Breast epithelium (tissue), 4 donors: ENCODE measurements around the gene LRRC9. TPM values are rescaled to one million over a fixed set of nuclear protein-coding genes. Genes with fewer than 3 reads are reported as not detected.
"Not testable (repeated sequence)": the region's sequence is repeated elsewhere in the genome, so short reads cannot be mapped to it uniquely, and the experiment has no call there.

Experiments
- DNase-seq, 2 donors: peaks; one replicate each; pipeline ENCODE4 v3.0.0-alpha.2; 2019; ENCODE audit warnings: low spot score in 2 of 2
- H3K27ac ChIP-seq, 2 donors: fragments of 200-600 bp; sonication (generic) in 1 of 2; one replicate each; pipeline ENCODE4 v1.5.1; 2016 to 2019; ENCODE audit warnings: mild to moderate bottlenecking in 1 of 2
- H3K27me3 ChIP-seq, 2 donors: fragments of 200-600 bp; sonication (generic) in 1 of 2; one replicate each; pipeline versions ENCODE4 v1.5.1 to v1.6.0; 2017 to 2019; ENCODE audit warnings: control low read depth in 1 of 2, mild to moderate bottlenecking in 1 of 2
- H3K36me3 ChIP-seq: fragments of 200-600 bp; one replicate; pipeline ENCODE4 v1.5.1; 2019
- H3K4me1 ChIP-seq, 2 donors: fragments of 200-600 bp; sonication (generic); one replicate each; pipeline ENCODE4 v1.5.1; 2016 to 2019; ENCODE audit warnings: control low read depth in 1 of 2
- H3K4me3 ChIP-seq, 3 donors: fragments of 200-600 bp; sonication (generic); 1 replicate in 2 of 3; 2 replicates in 1 of 3; pipeline ENCODE4 v1.5.1; 2016 to 2019; ENCODE audit warnings: mild to moderate bottlenecking in 3 of 3, moderate library complexity in 2 of 3
- H3K9me3 ChIP-seq, 2 donors: fragments of 200-600 bp; sonication (generic) in 1 of 2; one replicate each; pipeline ENCODE4 v1.5.1; 2016 to 2019; ENCODE audit warnings: control low read depth in 1 of 2
- POLR2A ChIP-seq: fragments of 450-650 bp; IDR thresholded peaks from one replicate; pipeline ENCODE4 v1.6.1; 2016; ENCODE audit warnings: antibody characterized with exemption, mild to moderate bottlenecking, moderate library complexity
- POLR2AphosphoS5 ChIP-seq, 3 donors: sonication (generic); formaldehyde crosslinking; IDR thresholded peaks; one replicate each; pipeline ENCODE4 v1.6.1; 2017; ENCODE audit warnings: antibody characterized with exemption in 3 of 3
- intact Hi-C: fragments of 100-400 bp; cut with DNase I; formaldehyde crosslinking; loops from one replicate; pipeline ENCODE4 v1.15.1; 2023; ENCODE audit warnings: low total_unique reads
- total RNA-seq, 3 donors: library from RNA; depleted of rRNA; stranded (reverse); fragments of >200 nt; gene quantifications; one replicate each; pipeline ENCODE4 v1.1.0, GENCODE V29; 2016
- TF ChIP-seq, protein P1 (sequence below), 3 donors: fragments of 450-650 bp; IDR thresholded peaks; one replicate each; pipeline ENCODE4 v1.5.1; 2016 to 2017; ENCODE audit warnings: antibody characterized with exemption in 3 of 3, mild to moderate bottlenecking in 3 of 3, moderate library complexity in 3 of 3

Gene LRRC9
- total RNA-seq, 3 donors from 2014 or later = 0.16 TPM; not detected in 2

DNA sequence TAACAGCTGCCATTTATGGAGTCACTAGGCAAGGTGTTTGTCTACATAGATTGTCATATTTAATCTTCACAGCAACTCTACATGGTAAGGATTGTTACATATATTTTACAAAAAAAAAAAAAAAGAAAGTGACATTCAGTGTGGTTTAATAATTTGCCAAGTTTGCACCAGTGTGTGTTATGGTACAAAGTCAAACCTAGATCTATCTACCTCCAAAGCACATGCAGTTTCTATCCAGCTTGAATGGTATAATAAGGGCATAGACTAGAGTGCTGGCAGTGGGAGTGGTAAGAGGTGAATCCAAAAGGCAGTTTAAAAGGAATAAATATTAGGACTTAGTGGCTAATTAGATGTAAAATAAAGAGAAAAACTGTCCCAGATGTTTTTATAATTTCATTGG lies 105.6 kb downstream of the LRRC9 start:
- Histone ChIP-seq H3K27ac (no peak overlapping the region), H3K36me3 (no peaks in the 10 kb centered on the region), H3K4me3 (no peak overlapping the region), H3K9me3 (no peaks in the 10 kb centered on the region), H3K27me3 (no peaks in the 10 kb centered on the region), H3K4me1 (no peaks in the 10 kb centered on the region)
- DNase-seq = no peak
- intact Hi-C loops = no loop called here
- no peak for TF ChIP-seq POLR2AphosphoS5 (IDR thresholded peaks at IDR 0.05)
- TF ChIP-seq, protein P1, sequence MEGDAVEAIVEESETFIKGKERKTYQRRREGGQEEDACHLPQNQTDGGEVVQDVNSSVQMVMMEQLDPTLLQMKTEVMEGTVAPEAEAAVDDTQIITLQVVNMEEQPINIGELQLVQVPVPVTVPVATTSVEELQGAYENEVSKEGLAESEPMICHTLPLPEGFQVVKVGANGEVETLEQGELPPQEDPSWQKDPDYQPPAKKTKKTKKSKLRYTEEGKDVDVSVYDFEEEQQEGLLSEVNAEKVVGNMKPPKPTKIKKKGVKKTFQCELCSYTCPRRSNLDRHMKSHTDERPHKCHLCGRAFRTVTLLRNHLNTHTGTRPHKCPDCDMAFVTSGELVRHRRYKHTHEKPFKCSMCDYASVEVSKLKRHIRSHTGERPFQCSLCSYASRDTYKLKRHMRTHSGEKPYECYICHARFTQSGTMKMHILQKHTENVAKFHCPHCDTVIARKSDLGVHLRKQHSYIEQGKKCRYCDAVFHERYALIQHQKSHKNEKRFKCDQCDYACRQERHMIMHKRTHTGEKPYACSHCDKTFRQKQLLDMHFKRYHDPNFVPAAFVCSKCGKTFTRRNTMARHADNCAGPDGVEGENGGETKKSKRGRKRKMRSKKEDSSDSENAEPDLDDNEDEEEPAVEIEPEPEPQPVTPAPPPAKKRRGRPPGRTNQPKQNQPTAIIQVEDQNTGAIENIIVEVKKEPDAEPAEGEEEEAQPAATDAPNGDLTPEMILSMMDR (IDR thresholded peaks at IDR 0.05) = no peak
- no peak for TF ChIP-seq POLR2A

DNA sequence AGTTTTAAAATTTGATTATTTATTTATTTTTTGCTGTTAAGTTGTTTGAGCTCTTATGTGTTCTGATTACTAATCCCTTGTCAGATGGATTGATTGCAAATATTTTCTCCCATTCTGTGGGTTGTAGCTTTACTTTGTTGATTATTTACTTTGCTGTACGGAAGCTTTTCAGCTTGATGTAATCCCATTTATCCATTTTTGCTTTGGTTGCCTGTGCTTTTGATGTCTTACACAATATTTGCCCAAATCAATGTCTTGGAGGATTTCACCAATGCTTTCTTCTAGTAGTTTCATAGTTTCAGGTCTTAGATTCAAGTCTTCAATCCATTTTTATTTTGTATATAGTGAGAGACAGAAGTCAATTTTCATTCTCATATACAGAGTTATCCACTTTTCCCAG lies 115.2 kb downstream of the LRRC9 start:
- TF ChIP-seq POLR2A (no peak), POLR2AphosphoS5 (IDR thresholded peaks at IDR 0.05) (no peak)
- TF ChIP-seq, protein P1 (IDR thresholded peaks at IDR 0.05) = no peak

DNA sequence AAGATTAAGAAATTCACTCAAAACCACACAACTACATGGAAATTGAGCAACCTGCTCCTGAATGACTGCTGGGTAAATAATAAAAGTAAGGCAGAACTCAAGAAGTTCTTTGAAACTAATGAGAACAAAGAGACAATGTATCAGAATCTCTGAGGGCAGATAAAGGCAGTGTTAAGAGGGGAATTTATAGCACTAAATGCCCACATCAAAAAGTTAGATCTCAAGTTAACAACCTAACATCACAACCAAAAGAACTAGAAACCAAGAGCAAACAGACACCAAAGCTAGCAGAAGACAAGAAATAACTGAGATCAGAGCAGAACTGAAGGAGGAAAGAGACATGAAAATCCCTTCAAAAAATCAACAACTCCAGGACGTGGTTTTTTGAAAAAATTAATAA lies 128.0 kb downstream of the LRRC9 start:
- H3K4me3 ChIP-seq, H3K9me3 ChIP-seq, intact Hi-C loops, DNase-seq, H3K36me3 ChIP-seq, H3K4me1 ChIP-seq, H3K27me3 ChIP-seq, H3K27ac ChIP-seq: not testable (repeated sequence)

More for the DNA sequence above, 115.2 kb downstream of the LRRC9 start:
- H3K27me3 ChIP-seq = no peaks in the 10 kb centered on the region
- H3K27ac ChIP-seq = no peak overlapping the region
- H3K4me3 ChIP-seq = no peak overlapping the region
- intact Hi-C loops = loop anchor here (5.0 to 10.0 kb wide), 2 partner anchors 992 to 1410 kb away; no protein-coding TSS in a partner anchor
- no peaks in the 10 kb centered on the region for H3K4me1 ChIP-seq
- no peaks in the 10 kb centered on the region for H3K36me3 ChIP-seq
- H3K9me3 ChIP-seq = peaks cover 0 to 13% of the 10 kb centered on the region in 2 donors
- DNase-seq = no peak

DNA sequence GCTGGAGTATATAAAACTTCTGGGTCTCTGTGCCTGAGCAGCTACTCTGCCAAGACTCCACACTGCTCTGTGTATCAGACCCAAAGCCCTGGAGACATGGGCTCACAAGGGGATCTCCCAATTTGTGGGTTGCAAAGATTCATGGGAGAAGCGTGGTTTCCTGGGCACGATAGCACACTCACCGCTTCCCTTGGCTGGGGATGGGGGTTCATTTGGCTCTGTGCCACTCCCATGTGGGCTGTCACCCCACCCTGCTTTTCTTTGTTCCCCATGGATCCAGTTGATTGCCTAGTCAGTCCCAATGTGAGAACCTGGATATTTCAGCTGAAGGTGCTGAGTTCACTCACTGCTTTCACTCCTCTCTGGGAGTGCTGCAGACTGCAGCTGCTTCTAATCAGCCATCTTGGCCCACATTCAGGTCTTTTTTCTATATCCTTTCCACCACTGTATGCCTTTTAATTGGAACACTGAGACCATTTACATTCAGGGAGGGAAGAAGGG lies 131.8 kb downstream of the LRRC9 start:
- DNase-seq = no peak
- Histone ChIP-seq H3K36me3 (no peaks in the 10 kb centered on the region), H3K4me1 (no peaks in the 10 kb centered on the region), H3K27me3 (no peaks in the 10 kb centered on the region), H3K27ac (no peak overlapping the region), H3K9me3 (no peaks in the 10 kb centered on the region), H3K4me3 (peak overlapping the region in 1 of 3 donors; percentile 24)
- intact Hi-C loops = no loop called here
- TF ChIP-seq POLR2AphosphoS5 (IDR thresholded peaks at IDR 0.05) (no peak), POLR2A (no peak)
- TF ChIP-seq, protein P1 (IDR thresholded peaks at IDR 0.05) = no peak

DNA sequence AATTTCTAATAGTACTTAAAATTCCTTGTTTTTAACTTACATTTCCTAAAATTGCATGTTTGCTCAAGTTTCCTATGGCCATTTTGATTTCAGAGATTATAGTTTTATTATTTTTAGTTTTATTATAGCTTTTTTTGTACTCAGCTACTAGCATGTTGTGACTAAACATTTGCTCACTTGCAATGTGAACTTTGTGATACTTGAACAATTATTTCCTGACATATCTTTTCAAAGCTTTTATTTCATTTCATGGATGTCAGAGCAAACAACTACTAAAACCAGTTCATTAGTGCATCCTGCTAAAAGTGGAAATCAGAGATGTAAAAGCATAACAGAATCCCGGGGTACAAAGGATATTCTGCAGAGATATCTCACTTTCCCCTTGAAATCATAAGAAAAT lies 138.1 kb downstream of the LRRC9 start:
- no peaks in the 10 kb centered on the region for H3K27me3 ChIP-seq
- no peak for DNase-seq
- H3K9me3 ChIP-seq = no peaks in the 10 kb centered on the region
- no peak overlapping the region for H3K27ac ChIP-seq
- TF ChIP-seq POLR2AphosphoS5 (IDR thresholded peaks at IDR 0.05) = no peak
- TF ChIP-seq, protein P1 (IDR thresholded peaks at IDR 0.05) = no peak
- no peak for TF ChIP-seq POLR2A
- H3K36me3 ChIP-seq = no peaks in the 10 kb centered on the region
- H3K4me3 ChIP-seq = no peak overlapping the region
- no peaks in the 10 kb centered on the region for H3K4me1 ChIP-seq
- intact Hi-C loops = no loop called here

DNA sequence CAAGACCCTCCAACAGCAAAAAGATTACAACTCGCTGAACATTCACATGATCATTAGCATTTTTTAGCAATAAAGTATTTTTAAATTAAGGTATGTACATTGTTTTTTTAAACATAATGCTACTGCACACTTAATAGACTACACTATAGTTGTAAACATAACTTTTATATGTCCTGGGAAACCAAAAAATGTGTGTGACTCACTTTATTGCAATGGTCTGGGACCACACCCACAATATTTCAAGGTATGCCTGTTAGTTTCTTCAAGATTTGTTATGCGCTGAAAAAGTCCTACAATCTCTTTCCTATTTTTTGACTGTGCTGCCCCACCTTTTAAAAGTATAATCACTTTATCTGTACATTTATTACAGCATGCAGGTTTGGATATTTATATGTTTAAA lies 141.4 kb downstream of the LRRC9 start:
- Histone ChIP-seq H3K27ac (no peak overlapping the region), H3K4me3 (no peak overlapping the region), H3K9me3 (no peaks in the 10 kb centered on the region), H3K36me3 (no peaks in the 10 kb centered on the region), H3K27me3 (no peaks in the 10 kb centered on the region), H3K4me1 (no peaks in the 10 kb centered on the region)
- TF ChIP-seq POLR2AphosphoS5 (IDR thresholded peaks at IDR 0.05) = no peak
- TF ChIP-seq, protein P1 (IDR thresholded peaks at IDR 0.05) = no peak
- no peak for TF ChIP-seq POLR2A
- intact Hi-C loops = loop anchor here (10.0 kb wide), 1 partner anchor 123 kb away; no protein-coding TSS in a partner anchor
- DNase-seq = no peak
